Panc1 (cell line): Measurements from ENCODE around the gene CHN1.

Source experiments
- POLR2AphosphoS5 ChIP-seq: IDR thresholded peaks from 2 replicates; pipeline ENCODE4 v1.6.1; 2012; ENCODE audit warnings: mild to moderate bottlenecking, low read depth, low read length, moderate library complexity
- TCF7L2 ChIP-seq: IDR thresholded peaks from 2 replicates; pipeline ENCODE4 v1.6.1; 2011; ENCODE audit warnings: mild to moderate bottlenecking, low read depth, low read length, inconsistent platforms
- TF ChIP-seq, protein P1 (sequence below): fragments of 450-650 bp; IDR thresholded peaks from 2 replicates; pipeline ENCODE4 v1.5.1; 2017; ENCODE audit warnings: mild to moderate bottlenecking
- TF ChIP-seq, protein P2 (sequence below), 2 experiments: IDR thresholded peaks; 2 replicates each; pipeline ENCODE4 v1.6.1; 2011 to 2012; ENCODE audit warnings: low read depth in 2 of 2, control low read depth in 1 of 2, low read length in 1 of 2, mild to moderate bottlenecking in 1 of 2, moderate library complexity in 1 of 2; ENCODE audit not compliant: insufficient read depth in 1 of 2

DNA sequence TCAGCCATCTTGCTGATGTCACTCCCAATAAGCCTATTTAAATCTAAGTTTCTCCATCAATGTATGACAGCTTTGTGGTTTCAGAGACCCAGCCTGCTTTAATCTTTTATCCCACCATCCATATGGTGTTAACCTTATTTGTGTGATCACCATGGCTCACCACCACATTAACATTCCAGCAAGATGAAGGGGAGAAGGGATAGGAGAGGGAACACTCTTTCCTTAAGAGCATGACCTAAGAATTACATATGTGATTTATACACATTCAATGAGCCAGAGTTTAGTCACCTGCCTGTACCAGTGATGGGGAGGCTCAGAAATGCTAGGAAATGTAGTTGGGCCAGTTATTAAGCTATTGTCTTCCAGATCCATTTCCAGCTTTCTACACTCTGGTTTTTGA lies 44.5 kb upstream of the CHN1 start:
- no peak for TF ChIP-seq POLR2AphosphoS5
- TF ChIP-seq, protein P1, sequence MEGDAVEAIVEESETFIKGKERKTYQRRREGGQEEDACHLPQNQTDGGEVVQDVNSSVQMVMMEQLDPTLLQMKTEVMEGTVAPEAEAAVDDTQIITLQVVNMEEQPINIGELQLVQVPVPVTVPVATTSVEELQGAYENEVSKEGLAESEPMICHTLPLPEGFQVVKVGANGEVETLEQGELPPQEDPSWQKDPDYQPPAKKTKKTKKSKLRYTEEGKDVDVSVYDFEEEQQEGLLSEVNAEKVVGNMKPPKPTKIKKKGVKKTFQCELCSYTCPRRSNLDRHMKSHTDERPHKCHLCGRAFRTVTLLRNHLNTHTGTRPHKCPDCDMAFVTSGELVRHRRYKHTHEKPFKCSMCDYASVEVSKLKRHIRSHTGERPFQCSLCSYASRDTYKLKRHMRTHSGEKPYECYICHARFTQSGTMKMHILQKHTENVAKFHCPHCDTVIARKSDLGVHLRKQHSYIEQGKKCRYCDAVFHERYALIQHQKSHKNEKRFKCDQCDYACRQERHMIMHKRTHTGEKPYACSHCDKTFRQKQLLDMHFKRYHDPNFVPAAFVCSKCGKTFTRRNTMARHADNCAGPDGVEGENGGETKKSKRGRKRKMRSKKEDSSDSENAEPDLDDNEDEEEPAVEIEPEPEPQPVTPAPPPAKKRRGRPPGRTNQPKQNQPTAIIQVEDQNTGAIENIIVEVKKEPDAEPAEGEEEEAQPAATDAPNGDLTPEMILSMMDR, result no peak
- TF ChIP-seq, protein P2, sequence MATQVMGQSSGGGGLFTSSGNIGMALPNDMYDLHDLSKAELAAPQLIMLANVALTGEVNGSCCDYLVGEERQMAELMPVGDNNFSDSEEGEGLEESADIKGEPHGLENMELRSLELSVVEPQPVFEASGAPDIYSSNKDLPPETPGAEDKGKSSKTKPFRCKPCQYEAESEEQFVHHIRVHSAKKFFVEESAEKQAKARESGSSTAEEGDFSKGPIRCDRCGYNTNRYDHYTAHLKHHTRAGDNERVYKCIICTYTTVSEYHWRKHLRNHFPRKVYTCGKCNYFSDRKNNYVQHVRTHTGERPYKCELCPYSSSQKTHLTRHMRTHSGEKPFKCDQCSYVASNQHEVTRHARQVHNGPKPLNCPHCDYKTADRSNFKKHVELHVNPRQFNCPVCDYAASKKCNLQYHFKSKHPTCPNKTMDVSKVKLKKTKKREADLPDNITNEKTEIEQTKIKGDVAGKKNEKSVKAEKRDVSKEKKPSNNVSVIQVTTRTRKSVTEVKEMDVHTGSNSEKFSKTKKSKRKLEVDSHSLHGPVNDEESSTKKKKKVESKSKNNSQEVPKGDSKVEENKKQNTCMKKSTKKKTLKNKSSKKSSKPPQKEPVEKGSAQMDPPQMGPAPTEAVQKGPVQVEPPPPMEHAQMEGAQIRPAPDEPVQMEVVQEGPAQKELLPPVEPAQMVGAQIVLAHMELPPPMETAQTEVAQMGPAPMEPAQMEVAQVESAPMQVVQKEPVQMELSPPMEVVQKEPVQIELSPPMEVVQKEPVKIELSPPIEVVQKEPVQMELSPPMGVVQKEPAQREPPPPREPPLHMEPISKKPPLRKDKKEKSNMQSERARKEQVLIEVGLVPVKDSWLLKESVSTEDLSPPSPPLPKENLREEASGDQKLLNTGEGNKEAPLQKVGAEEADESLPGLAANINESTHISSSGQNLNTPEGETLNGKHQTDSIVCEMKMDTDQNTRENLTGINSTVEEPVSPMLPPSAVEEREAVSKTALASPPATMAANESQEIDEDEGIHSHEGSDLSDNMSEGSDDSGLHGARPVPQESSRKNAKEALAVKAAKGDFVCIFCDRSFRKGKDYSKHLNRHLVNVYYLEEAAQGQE (IDR thresholded peaks at IDR 0.05; ENCODE audit: insufficient read depth in 1 of 2, low read depth in 2 of 2, low read length in 1 of 2), result no peak
- TF ChIP-seq TCF7L2, result no peak
